Osteoblast (primary cell): ENCODE measurements around the gene CYP27B1. TPM values are rescaled to one million over a fixed set of nuclear protein-coding genes. Genes with fewer than 3 reads are reported as not detected.

ENCODE experiments used
- DNase-seq: peaks from one replicate; pipeline ENCODE4 v3.0.0; 2011; ENCODE audit warnings: low spot score, mixed read lengths; ENCODE audit not compliant: insufficient read length; ENCODE audit errors: missing footprints
- H2AFZ ChIP-seq: 2 replicates; pipeline ENCODE4 v1.6.0; 2011; ENCODE audit warnings: mild to moderate bottlenecking, low read length
- H3K27ac ChIP-seq: 2 replicates; pipeline ENCODE4 v1.5.1; 2011; ENCODE audit warnings: mild to moderate bottlenecking, low read depth, low read length, moderate library complexity
- H3K27me3 ChIP-seq: 2 replicates; pipeline ENCODE4 v1.6.0; 2012; ENCODE audit warnings: mild to moderate bottlenecking, control low read depth, inconsistent platforms, low read length, moderate library complexity; ENCODE audit not compliant: insufficient read depth
- H3K36me3 ChIP-seq: 2 replicates; pipeline ENCODE4 v1.5.1; 2011; ENCODE audit warnings: mild to moderate bottlenecking, low read length, control low read depth, moderate library complexity; ENCODE audit not compliant: insufficient read depth
- H3K4me1 ChIP-seq: 2 replicates; pipeline ENCODE4 v1.5.1; 2011; ENCODE audit warnings: mild to moderate bottlenecking, low read length, control low read depth, moderate library complexity; ENCODE audit not compliant: insufficient read depth
- H3K4me2 ChIP-seq: 2 replicates; pipeline ENCODE4 v1.6.0; 2011; ENCODE audit warnings: mild to moderate bottlenecking, low read length; ENCODE audit not compliant: insufficient read depth
- H3K4me3 ChIP-seq: fragments of 200-600 bp; sonication (generic); 3 replicates; pipeline ENCODE4 v1.5.1; 2012; ENCODE audit warnings: mild to moderate bottlenecking, low read length, inconsistent platforms; ENCODE audit not compliant: insufficient read depth
- H3K79me2 ChIP-seq: 2 replicates; pipeline ENCODE4 v1.6.0; 2012; ENCODE audit warnings: mild to moderate bottlenecking, low read length, control low read depth, inconsistent platforms; ENCODE audit not compliant: insufficient read depth
- H3K9me3 ChIP-seq: 2 replicates; pipeline ENCODE4 v1.5.1; 2011; ENCODE audit warnings: low read depth, low read length, control low read depth
- H4K20me1 ChIP-seq: 2 replicates; pipeline ENCODE4 v1.6.0; 2012; ENCODE audit warnings: mild to moderate bottlenecking, low read length, control low read depth; ENCODE audit not compliant: insufficient read depth
- total RNA-seq: library from RNA; depleted of rRNA; stranded (reverse); fragments of >200 nt; gene quantifications from 2 replicates; pipeline ENCODE4 v1.2.3, GENCODE V29; 2012
- TF ChIP-seq, protein P1 (sequence below): IDR thresholded peaks from 2 replicates; pipeline ENCODE4 v1.5.1; 2011; ENCODE audit warnings: mild to moderate bottlenecking, low read depth, low read length, moderate library complexity; ENCODE audit errors: extremely low read depth

CYP27B1 gene
- total RNA-seq, 1 donor: 0.36 TPM

DNA sequence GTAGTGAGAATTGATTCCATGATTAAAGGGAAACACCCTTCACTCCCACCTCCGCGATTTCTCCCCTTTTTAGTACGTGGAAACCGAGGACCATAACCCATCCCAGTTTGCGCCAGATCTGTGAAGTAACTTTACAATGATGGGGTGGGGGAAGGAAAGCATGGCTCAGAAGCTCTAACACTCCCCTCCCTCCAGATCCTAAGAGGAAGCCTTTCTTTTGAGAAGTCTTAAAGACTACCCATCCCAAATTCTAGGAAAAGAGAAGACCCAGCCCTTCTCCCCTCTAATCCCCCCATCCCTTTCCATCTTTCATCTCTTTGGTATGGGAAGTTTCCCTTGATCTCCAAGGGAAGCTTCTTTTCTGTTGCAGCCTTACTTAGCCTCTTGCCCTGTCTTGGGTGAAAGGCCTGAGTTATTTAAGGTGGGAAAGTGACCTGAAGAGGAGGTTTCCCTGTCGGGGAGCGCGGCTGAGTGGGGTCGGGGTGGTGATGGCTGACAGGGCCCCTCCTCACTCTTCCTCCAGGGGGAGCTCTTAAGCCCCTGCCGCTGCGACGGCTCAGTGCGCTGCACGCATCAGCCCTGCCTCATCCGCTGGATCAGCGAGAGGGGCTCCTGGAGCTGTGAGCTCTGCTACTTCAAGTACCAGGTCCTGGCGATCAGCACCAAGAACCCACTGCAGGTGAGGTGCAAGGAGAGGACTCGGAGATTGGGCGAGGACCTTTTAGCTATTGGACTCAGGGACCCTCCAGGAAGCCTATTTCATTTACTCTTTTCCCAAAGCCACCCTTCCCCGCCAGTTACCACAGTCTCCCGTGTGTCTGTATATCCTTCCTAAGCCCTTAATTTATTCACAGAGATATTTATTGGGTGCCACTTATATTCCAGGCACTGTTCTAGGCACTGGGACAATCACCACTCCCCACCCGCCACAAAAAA lies 10.2 kb downstream of the CYP27B1 start:
- peaks cover 7% of the 10 kb centered on the region for H3K79me2 ChIP-seq
- no peaks in the 10 kb centered on the region for H3K36me3 ChIP-seq
- TF ChIP-seq, protein P1, sequence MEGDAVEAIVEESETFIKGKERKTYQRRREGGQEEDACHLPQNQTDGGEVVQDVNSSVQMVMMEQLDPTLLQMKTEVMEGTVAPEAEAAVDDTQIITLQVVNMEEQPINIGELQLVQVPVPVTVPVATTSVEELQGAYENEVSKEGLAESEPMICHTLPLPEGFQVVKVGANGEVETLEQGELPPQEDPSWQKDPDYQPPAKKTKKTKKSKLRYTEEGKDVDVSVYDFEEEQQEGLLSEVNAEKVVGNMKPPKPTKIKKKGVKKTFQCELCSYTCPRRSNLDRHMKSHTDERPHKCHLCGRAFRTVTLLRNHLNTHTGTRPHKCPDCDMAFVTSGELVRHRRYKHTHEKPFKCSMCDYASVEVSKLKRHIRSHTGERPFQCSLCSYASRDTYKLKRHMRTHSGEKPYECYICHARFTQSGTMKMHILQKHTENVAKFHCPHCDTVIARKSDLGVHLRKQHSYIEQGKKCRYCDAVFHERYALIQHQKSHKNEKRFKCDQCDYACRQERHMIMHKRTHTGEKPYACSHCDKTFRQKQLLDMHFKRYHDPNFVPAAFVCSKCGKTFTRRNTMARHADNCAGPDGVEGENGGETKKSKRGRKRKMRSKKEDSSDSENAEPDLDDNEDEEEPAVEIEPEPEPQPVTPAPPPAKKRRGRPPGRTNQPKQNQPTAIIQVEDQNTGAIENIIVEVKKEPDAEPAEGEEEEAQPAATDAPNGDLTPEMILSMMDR: peak; percentile 36
- H3K4me2 ChIP-seq: no peak overlapping the region
- H3K4me3 ChIP-seq: no peak overlapping the region
- no peak overlapping the region for H2AFZ ChIP-seq
- no peak overlapping the region for H3K27ac ChIP-seq
- peaks cover 49% of the 10 kb centered on the region for H3K27me3 ChIP-seq
- H3K9me3 ChIP-seq: no peaks in the 10 kb centered on the region
- H4K20me1 ChIP-seq: peaks cover 2% of the 10 kb centered on the region
- peak; percentile 94 for DNase-seq
- peaks cover 6% of the 10 kb centered on the region for H3K4me1 ChIP-seq

DNA sequence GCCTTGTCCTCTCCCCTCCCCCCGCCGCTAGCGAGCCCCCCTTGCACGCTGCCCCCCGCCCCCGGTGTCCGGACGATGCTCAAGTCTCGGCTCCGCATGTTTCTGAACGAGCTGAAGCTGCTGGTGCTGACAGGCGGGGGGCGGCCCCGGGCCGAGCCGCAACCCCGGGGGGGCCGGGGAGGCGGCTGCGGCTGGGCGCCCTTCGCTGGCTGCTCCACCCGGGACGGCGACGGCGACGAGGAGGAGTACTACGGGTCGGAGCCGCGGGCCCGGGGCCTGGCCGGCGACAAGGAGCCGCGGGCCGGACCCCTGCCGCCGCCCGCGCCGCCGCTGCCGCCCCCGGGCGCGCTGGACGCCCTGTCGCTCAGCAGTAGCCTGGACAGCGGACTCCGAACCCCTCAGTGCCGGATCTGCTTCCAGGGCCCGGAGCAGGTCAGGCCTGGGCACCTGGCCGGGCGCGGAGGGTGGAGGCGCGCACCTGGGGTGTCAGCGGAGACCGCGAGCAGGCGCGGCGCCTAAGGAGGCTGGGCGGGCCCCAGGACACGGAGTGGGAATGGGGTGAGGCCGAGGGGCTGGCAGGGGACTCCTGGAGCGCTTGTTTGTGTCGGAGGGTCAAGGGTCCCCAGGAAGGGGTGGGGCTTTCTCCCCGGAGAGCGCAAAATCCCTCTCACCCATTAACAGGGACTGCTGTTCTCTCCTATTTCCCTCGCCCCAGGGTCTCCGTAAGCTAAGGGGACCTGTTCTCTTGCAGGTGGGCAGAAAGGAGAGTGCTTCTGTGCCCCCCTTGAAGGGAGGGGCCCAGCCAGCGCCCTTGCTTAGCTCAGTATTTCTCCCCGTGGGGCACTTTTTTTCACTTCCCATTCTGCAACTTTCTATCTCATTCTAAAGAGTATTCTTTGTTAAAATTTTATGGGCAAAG lies 11.2 kb downstream of the CYP27B1 start:
- Histone ChIP-seq H3K79me2 (peaks cover 16% of the 10 kb centered on the region), H3K4me3 (peak overlapping the region; percentile 49), H3K9me3 (no peaks in the 10 kb centered on the region), H3K4me1 (peaks cover 14% of the 10 kb centered on the region), H3K4me2 (peak overlapping the region; percentile 58), H2AFZ (no peak overlapping the region), H3K27ac (no peak overlapping the region), H3K27me3 (peaks cover 49% of the 10 kb centered on the region), H3K36me3 (peaks cover 5% of the 10 kb centered on the region), H4K20me1 (peaks cover under 1% of the 10 kb centered on the region)
- TF ChIP-seq, protein P1: no peak
- DNase-seq: peak; percentile 91

DNA sequence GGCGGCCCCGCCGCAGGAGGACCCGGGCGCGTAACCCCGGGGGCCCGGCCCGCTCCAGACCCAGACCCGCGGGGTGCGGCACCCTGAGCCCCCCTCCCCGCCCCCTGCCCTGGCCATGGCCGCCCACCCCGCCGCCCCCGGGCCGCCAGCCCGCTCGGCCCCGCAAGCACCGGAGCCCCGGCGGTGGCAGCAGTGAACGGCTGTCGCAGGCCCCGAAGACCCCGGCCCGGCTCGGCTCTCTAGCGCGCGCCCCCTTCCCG lies 11.8 kb downstream of the CYP27B1 start:
- Histone ChIP-seq H3K4me3 (peak overlapping the region; percentile 32), H3K27ac (no peak overlapping the region), H3K4me2 (no peak overlapping the region), H3K27me3 (peaks cover 49% of the 10 kb centered on the region), H3K4me1 (peaks cover 16% of the 10 kb centered on the region), H2AFZ (no peak overlapping the region), H3K9me3 (no peaks in the 10 kb centered on the region), H3K36me3 (peaks cover 11% of the 10 kb centered on the region), H3K79me2 (peaks cover 22% of the 10 kb centered on the region), H4K20me1 (no peaks in the 10 kb centered on the region)
- TF ChIP-seq, protein P1: no peak
- DNase-seq: no peak
